Stimulated activated memory B cell treated with anti-CD40 and anti-IgM and Interleukin-4, amounts not matched to agents 10 μg/mL and 1 μg/mL and 100 μg/mL, for 72 hours (primary cell): ENCODE results near the gene MAPRE3.

ENCODE experiments used
- ATAC-seq: fragments of 150-1000 bp; cut with Tn5 transposase; 2 replicates; pipeline ENCODE4 v1.10.0; 2021
- H3K27ac Mint-ChIP-seq: one replicate; pipeline ENCODE4 v1.8.0; 2022; ENCODE audit warnings: mild to moderate bottlenecking, mixed read lengths
- H3K27me3 Mint-ChIP-seq: one replicate; pipeline ENCODE4 v1.8.0; 2022; ENCODE audit warnings: mixed read lengths
- H3K36me3 Mint-ChIP-seq: one replicate; pipeline ENCODE4 v1.8.0; 2022; ENCODE audit warnings: mixed read lengths
- H3K4me1 Mint-ChIP-seq: one replicate; pipeline ENCODE4 v1.8.0; 2022; ENCODE audit warnings: mixed read lengths
- H3K4me3 Mint-ChIP-seq: one replicate; pipeline ENCODE4 v1.8.0; 2022; ENCODE audit warnings: mild to moderate bottlenecking, moderate library complexity, mixed read lengths
- H3K9me3 Mint-ChIP-seq: one replicate; pipeline ENCODE4 v1.8.0; 2022; ENCODE audit warnings: mixed read lengths

The MAPRE3 gene

GRCh38 chr2:26970928-26971627 is 641 bp downstream of the MAPRE3 start:
- peak overlapping the region; percentile 5 for H3K27ac Mint-ChIP-seq
- no peaks in the 10 kb centered on the region for H3K36me3 Mint-ChIP-seq
- H3K4me3 Mint-ChIP-seq: peak overlapping the region; percentile 81
- H3K27me3 Mint-ChIP-seq: peaks cover 21% of the 10 kb centered on the region
- H3K4me1 Mint-ChIP-seq: peaks cover 20% of the 10 kb centered on the region
- peak; percentile 13 for ATAC-seq
- H3K9me3 Mint-ChIP-seq: no peaks in the 10 kb centered on the region

GRCh38 chr2:26971911-26972786 is 1.7 kb downstream of the MAPRE3 start:
- H3K9me3 Mint-ChIP-seq: no peaks in the 10 kb centered on the region
- H3K4me3 Mint-ChIP-seq: no peak overlapping the region
- ATAC-seq: no peak
- peaks cover 20% of the 10 kb centered on the region for H3K4me1 Mint-ChIP-seq
- H3K27ac Mint-ChIP-seq: no peak overlapping the region
- no peaks in the 10 kb centered on the region for H3K36me3 Mint-ChIP-seq
- peaks cover 11% of the 10 kb centered on the region for H3K27me3 Mint-ChIP-seq

GRCh38 chr2:26974352-26974751 is 3.9 kb downstream of the MAPRE3 start:
- Mint-ChIP-seq H3K27ac (no peak overlapping the region), H3K4me3 (no peak overlapping the region), H3K36me3 (no peaks in the 10 kb centered on the region), H3K27me3 (no peaks in the 10 kb centered on the region), H3K4me1 (peaks cover 16% of the 10 kb centered on the region), H3K9me3 (no peaks in the 10 kb centered on the region)
- ATAC-seq: no peak

GRCh38 chr2:26975102-26975501 is 4.7 kb downstream of the MAPRE3 start:
- Mint-ChIP-seq H3K4me3 (no peak overlapping the region), H3K9me3 (no peaks in the 10 kb centered on the region), H3K27me3 (no peaks in the 10 kb centered on the region), H3K4me1 (peaks cover 10% of the 10 kb centered on the region), H3K27ac (no peak overlapping the region), H3K36me3 (no peaks in the 10 kb centered on the region)
- ATAC-seq: no peak

GRCh38 chr2:26975656-26976055 is 5.2 kb downstream of the MAPRE3 start:
- no peak for ATAC-seq
- Mint-ChIP-seq H3K27me3 (no peaks in the 10 kb centered on the region), H3K27ac (no peak overlapping the region), H3K9me3 (no peaks in the 10 kb centered on the region), H3K4me3 (no peak overlapping the region), H3K36me3 (no peaks in the 10 kb centered on the region), H3K4me1 (peaks cover 10% of the 10 kb centered on the region)

- H3K4me3 Mint-ChIP-seq: no peak overlapping the region
- no peaks in the 10 kb centered on the region for H3K27me3 Mint-ChIP-seq
- no peaks in the 10 kb centered on the region for H3K36me3 Mint-ChIP-seq
- peaks cover 5% of the 10 kb centered on the region for H3K4me1 Mint-ChIP-seq
- no peak for ATAC-seq
- H3K9me3 Mint-ChIP-seq: no peaks in the 10 kb centered on the region
- H3K27ac Mint-ChIP-seq: no peak overlapping the region
Observed at GRCh38 chr2:26976237-26976636, 5.8 kb downstream of the MAPRE3 start.

GRCh38 chr2:26977012-26977411 is 6.6 kb downstream of the MAPRE3 start:
- no peak overlapping the region for H3K27ac Mint-ChIP-seq
- no peak overlapping the region for H3K4me3 Mint-ChIP-seq
- no peaks in the 10 kb centered on the region for H3K9me3 Mint-ChIP-seq

GRCh38 chr2:26978061-26978596 is 7.7 kb downstream of the MAPRE3 start:
- Mint-ChIP-seq H3K27me3 (no peaks in the 10 kb centered on the region), H3K36me3 (no peaks in the 10 kb centered on the region), H3K4me1 (no peaks in the 10 kb centered on the region), H3K4me3 (no peak overlapping the region), H3K27ac (no peak overlapping the region), H3K9me3 (no peaks in the 10 kb centered on the region)
- no peak for ATAC-seq

More at GRCh38 chr2:26977012-26977411, 6.6 kb downstream of the MAPRE3 start:
- no peaks in the 10 kb centered on the region for H3K27me3 Mint-ChIP-seq
- no peak for ATAC-seq
- H3K4me1 Mint-ChIP-seq: no peaks in the 10 kb centered on the region
- no peaks in the 10 kb centered on the region for H3K36me3 Mint-ChIP-seq

GRCh38 chr2:26979741-26980140 is 9.3 kb downstream of the MAPRE3 start:
- ATAC-seq: no peak
- H3K27ac Mint-ChIP-seq: no peak overlapping the region
- H3K9me3 Mint-ChIP-seq: no peaks in the 10 kb centered on the region
- H3K4me1 Mint-ChIP-seq: no peaks in the 10 kb centered on the region
- no peaks in the 10 kb centered on the region for H3K36me3 Mint-ChIP-seq
- no peaks in the 10 kb centered on the region for H3K27me3 Mint-ChIP-seq
- no peak overlapping the region for H3K4me3 Mint-ChIP-seq

- Mint-ChIP-seq H3K4me3 (no peak overlapping the region), H3K27me3 (no peaks in the 10 kb centered on the region), H3K36me3 (no peaks in the 10 kb centered on the region), H3K27ac (no peak overlapping the region), H3K4me1 (no peaks in the 10 kb centered on the region), H3K9me3 (no peaks in the 10 kb centered on the region)
- no peak for ATAC-seq
Observed at GRCh38 chr2:26980971-26981370, 10.5 kb downstream of the MAPRE3 start.

GRCh38 chr2:26982102-26982742 is 11.8 kb downstream of the MAPRE3 start:
- Mint-ChIP-seq H3K4me3 (no peak overlapping the region), H3K36me3 (no peaks in the 10 kb centered on the region), H3K27me3 (no peaks in the 10 kb centered on the region), H3K4me1 (no peaks in the 10 kb centered on the region), H3K27ac (no peak overlapping the region), H3K9me3 (no peaks in the 10 kb centered on the region)
- ATAC-seq: peak; percentile 59

- ATAC-seq: no peak
- H3K36me3 Mint-ChIP-seq: no peaks in the 10 kb centered on the region
Observed at GRCh38 chr2:26983746-26984145, 13.3 kb downstream of the MAPRE3 start.

GRCh38 chr2:26985807-26986206 is 15.4 kb downstream of the MAPRE3 start:
- Mint-ChIP-seq H3K36me3 (no peaks in the 10 kb centered on the region), H3K27me3 (no peaks in the 10 kb centered on the region), H3K4me3 (no peak overlapping the region), H3K27ac (no peak overlapping the region), H3K4me1 (no peaks in the 10 kb centered on the region), H3K9me3 (no peaks in the 10 kb centered on the region)
- ATAC-seq: no peak

More at GRCh38 chr2:26983746-26984145, 13.3 kb downstream of the MAPRE3 start:
- Mint-ChIP-seq H3K27me3 (no peaks in the 10 kb centered on the region), H3K4me1 (no peaks in the 10 kb centered on the region), H3K27ac (no peak overlapping the region), H3K4me3 (no peak overlapping the region), H3K9me3 (no peaks in the 10 kb centered on the region)

GRCh38 chr2:26986576-26986975 is 16.1 kb downstream of the MAPRE3 start:
- Mint-ChIP-seq H3K27me3 (no peaks in the 10 kb centered on the region), H3K4me3 (no peak overlapping the region), H3K9me3 (no peaks in the 10 kb centered on the region), H3K36me3 (no peaks in the 10 kb centered on the region), H3K27ac (no peak overlapping the region), H3K4me1 (no peaks in the 10 kb centered on the region)
- ATAC-seq: no peak
